B cell (primary cell): Measurements from ENCODE around the gene USE1.

Experiments used
- EZH2 ChIP-seq: IDR thresholded peaks from 2 replicates; pipeline ENCODE4 v1.6.1; 2012; ENCODE audit warnings: borderline replicate concordance, low read depth, mild to moderate bottlenecking, moderate library complexity, low read length; ENCODE audit not compliant: insufficient read depth, poor library complexity, severe bottlenecking
- TF ChIP-seq, protein P1 (sequence below): fragments of 200-600 bp; IDR thresholded peaks from one replicate; pipeline ENCODE4 v1.8.0; 2022; ENCODE audit warnings: antibody characterized with exemption, mild to moderate bottlenecking

DNA sequence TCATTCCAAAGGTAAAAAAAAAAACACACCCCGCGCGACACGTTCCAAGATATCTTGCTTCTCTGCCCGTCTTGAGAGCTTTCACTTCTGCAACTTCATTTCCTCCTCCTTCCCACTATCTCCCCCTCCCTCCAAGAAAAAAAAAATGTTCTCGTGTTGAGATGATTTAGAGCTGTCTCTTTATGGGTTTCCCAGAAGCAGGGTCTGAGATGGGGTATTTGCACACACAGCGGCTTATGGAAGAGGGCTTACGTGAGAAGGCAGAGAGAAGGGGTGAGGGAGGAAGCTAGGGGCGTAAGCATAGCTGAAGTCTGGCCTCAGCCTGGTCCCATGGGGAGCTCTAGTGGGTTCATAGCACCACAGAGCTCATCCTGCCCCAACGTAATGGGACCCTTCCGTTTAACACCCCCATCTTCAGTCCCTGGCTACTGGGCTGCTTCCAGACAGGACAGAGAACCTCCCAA is 31.3 kb upstream of the USE1 start:
- TF ChIP-seq, protein P1, sequence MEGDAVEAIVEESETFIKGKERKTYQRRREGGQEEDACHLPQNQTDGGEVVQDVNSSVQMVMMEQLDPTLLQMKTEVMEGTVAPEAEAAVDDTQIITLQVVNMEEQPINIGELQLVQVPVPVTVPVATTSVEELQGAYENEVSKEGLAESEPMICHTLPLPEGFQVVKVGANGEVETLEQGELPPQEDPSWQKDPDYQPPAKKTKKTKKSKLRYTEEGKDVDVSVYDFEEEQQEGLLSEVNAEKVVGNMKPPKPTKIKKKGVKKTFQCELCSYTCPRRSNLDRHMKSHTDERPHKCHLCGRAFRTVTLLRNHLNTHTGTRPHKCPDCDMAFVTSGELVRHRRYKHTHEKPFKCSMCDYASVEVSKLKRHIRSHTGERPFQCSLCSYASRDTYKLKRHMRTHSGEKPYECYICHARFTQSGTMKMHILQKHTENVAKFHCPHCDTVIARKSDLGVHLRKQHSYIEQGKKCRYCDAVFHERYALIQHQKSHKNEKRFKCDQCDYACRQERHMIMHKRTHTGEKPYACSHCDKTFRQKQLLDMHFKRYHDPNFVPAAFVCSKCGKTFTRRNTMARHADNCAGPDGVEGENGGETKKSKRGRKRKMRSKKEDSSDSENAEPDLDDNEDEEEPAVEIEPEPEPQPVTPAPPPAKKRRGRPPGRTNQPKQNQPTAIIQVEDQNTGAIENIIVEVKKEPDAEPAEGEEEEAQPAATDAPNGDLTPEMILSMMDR, result no peak
- TF ChIP-seq EZH2, result no peak
